Fibroblast of lung (primary cell): Measurements from ENCODE around the gene GRIK1. TPM values are rescaled to one million over a fixed set of nuclear protein-coding genes. Genes with fewer than 3 reads are reported as not detected.

Experiments
- DNase-seq, 2 donors: peaks; one replicate each; pipeline versions ENCODE4 v3.0.0 to v3.0.0-alpha.2; 2010; ENCODE audit warnings: low read depth in 2 of 2
- H2AFZ ChIP-seq: 2 replicates; pipeline ENCODE4 v1.5.1; 2012; ENCODE audit warnings: low read length, control low read depth, inconsistent platforms
- H3K27ac ChIP-seq: 2 replicates; pipeline ENCODE4 v1.5.1; 2011; ENCODE audit warnings: low read length, control low read depth; ENCODE audit not compliant: insufficient read depth
- H3K27me3 ChIP-seq: 2 replicates; pipeline ENCODE4 v1.5.1; 2011; ENCODE audit warnings: mild to moderate bottlenecking, low read length; ENCODE audit not compliant: control insufficient read depth, insufficient read depth
- H3K36me3 ChIP-seq: 2 replicates; pipeline ENCODE4 v1.5.1; 2011; ENCODE audit warnings: low read length; ENCODE audit not compliant: control insufficient read depth, insufficient read depth
- H3K4me1 ChIP-seq: 2 replicates; pipeline ENCODE4 v1.5.1; 2011; ENCODE audit warnings: low read length; ENCODE audit not compliant: control insufficient read depth, insufficient read depth; ENCODE audit errors: extremely low read depth
- H3K4me2 ChIP-seq: 2 replicates; pipeline ENCODE4 v1.5.1; 2011; ENCODE audit warnings: low read length, control low read depth; ENCODE audit not compliant: insufficient read depth; ENCODE audit errors: extremely low read depth
- H3K4me3 ChIP-seq, 4 experiments: fragments of 200-600 bp in 1 of 4; sonication (generic) in 1 of 4; replicated peaks in 1 of 4; 2 replicates each; pipeline ENCODE4 v1.5.1; 2011 to 2016; ENCODE audit warnings: low read length in 4 of 4, low read depth in 3 of 4, mild to moderate bottlenecking in 3 of 4, control low read depth in 2 of 4, inconsistent platforms in 1 of 4, mixed read lengths in 1 of 4; ENCODE audit not compliant: insufficient read depth in 1 of 4; ENCODE audit errors: control extremely low read depth in 1 of 4
- H3K79me2 ChIP-seq: 2 replicates; pipeline ENCODE4 v1.5.1; 2012; ENCODE audit warnings: mild to moderate bottlenecking, low read length, inconsistent platforms; ENCODE audit not compliant: control insufficient read depth, insufficient read depth
- H3K9ac ChIP-seq: 2 replicates; pipeline ENCODE4 v1.5.1; 2011; ENCODE audit warnings: mild to moderate bottlenecking, low read length, control low read depth; ENCODE audit not compliant: insufficient read depth
- H3K9me3 ChIP-seq: 2 replicates; pipeline ENCODE4 v1.5.1; 2012; ENCODE audit warnings: low read depth, low read length; ENCODE audit not compliant: control insufficient read depth, insufficient read depth
- H4K20me1 ChIP-seq: 2 replicates; pipeline ENCODE4 v1.5.1; 2011; ENCODE audit warnings: low read length; ENCODE audit not compliant: control insufficient read depth, insufficient read depth; ENCODE audit errors: extremely low read depth
- EZH2 ChIP-seq: IDR thresholded peaks from 2 replicates; pipeline ENCODE4 v1.5.1; 2012; ENCODE audit warnings: low read length, control low read depth, mild to moderate bottlenecking; ENCODE audit errors: missing control alignments
- polyA plus RNA-seq, 2 donors: library from polyadenylated mRNA; depleted of rRNA in 1 of 2; stranded (reverse) in 1 of 2; unstranded in 1 of 2; fragments of >200 nt; gene quantifications; 2 replicates each; pipeline ENCODE4 v1.2.1, GENCODE V29; 2011 to 2012; ENCODE audit warnings: missing spikeins in 1 of 2
- total RNA-seq: library from RNA; depleted of rRNA; stranded (reverse); fragments of >200 nt; gene quantifications from 2 replicates; pipeline ENCODE4 v1.2.1, GENCODE V29; 2014
- TF ChIP-seq, protein P1 (sequence below), 2 donors: IDR thresholded peaks in 1 of 2; conservative IDR thresholded peaks in 1 of 2; 1 replicate in 1 of 2; 2 replicates in 1 of 2; pipeline ENCODE4 v1.5.1; 2011 to 2012; ENCODE audit warnings: low read length in 2 of 2, control low read depth in 1 of 2, inconsistent platforms in 1 of 2, low read depth in 1 of 2, mild to moderate bottlenecking in 1 of 2

GRIK1 gene
- total and polyA plus RNA-seq, 2 donors (not counting 1 experiment from before 2014, with no cell fraction given) = not detected

- no peaks in the 10 kb centered on the region for H3K27me3 ChIP-seq
- no peak overlapping the region for H2AFZ ChIP-seq
- H3K9me3 ChIP-seq = no peaks in the 10 kb centered on the region
- H3K4me3 ChIP-seq = no peak overlapping the region
- H3K4me1 ChIP-seq = no peaks in the 10 kb centered on the region
- no peaks in the 10 kb centered on the region for H3K79me2 ChIP-seq
- no peak overlapping the region for H3K9ac ChIP-seq
- H3K27ac ChIP-seq = no peak overlapping the region
- H4K20me1 ChIP-seq = no peaks in the 10 kb centered on the region
- no peaks in the 10 kb centered on the region for H3K36me3 ChIP-seq
- DNase-seq = no peak
- TF ChIP-seq, protein P1, sequence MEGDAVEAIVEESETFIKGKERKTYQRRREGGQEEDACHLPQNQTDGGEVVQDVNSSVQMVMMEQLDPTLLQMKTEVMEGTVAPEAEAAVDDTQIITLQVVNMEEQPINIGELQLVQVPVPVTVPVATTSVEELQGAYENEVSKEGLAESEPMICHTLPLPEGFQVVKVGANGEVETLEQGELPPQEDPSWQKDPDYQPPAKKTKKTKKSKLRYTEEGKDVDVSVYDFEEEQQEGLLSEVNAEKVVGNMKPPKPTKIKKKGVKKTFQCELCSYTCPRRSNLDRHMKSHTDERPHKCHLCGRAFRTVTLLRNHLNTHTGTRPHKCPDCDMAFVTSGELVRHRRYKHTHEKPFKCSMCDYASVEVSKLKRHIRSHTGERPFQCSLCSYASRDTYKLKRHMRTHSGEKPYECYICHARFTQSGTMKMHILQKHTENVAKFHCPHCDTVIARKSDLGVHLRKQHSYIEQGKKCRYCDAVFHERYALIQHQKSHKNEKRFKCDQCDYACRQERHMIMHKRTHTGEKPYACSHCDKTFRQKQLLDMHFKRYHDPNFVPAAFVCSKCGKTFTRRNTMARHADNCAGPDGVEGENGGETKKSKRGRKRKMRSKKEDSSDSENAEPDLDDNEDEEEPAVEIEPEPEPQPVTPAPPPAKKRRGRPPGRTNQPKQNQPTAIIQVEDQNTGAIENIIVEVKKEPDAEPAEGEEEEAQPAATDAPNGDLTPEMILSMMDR (conservative IDR thresholded peaks at IDR 0.05 in 1 of 2, IDR thresholded peaks at IDR 0.05 in 1 of 2; ENCODE audit: low read depth in 1 of 2, low read length in 2 of 2) = no peak
- no peak for TF ChIP-seq EZH2
- H3K4me2 ChIP-seq = no peak overlapping the region
Observed at GRCh38 chr21:29771491-29772066, 168.2 kb downstream of the GRIK1 start.

DNA sequence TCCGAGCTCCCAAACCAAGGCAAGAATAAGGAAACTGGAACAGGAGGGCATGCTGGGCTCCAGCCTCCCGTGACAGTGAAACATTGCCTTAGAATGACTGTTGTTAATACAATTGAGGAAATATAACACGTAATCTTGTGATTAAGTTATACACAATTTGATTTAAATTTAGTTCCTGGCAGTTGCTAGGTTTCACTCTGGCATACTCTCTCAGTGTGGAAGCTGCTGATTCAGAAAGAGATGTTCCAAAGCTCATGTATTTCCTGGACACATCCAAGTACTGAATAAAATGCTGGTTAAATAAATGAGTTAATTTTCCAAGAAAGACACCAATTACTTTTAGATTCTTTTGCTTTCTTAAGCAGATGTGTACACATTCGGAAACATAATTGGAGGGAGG, 176.1 kb downstream of the GRIK1 start:
- Histone ChIP-seq H3K9me3 (no peaks in the 10 kb centered on the region), H3K36me3 (no peaks in the 10 kb centered on the region), H3K79me2 (no peaks in the 10 kb centered on the region), H3K4me1 (no peaks in the 10 kb centered on the region), H3K9ac (no peak overlapping the region), H3K4me2 (no peak overlapping the region), H2AFZ (no peak overlapping the region), H4K20me1 (no peaks in the 10 kb centered on the region), H3K4me3 (no peak overlapping the region), H3K27ac (no peak overlapping the region), H3K27me3 (no peaks in the 10 kb centered on the region)
- TF ChIP-seq, protein P1 (conservative IDR thresholded peaks at IDR 0.05 in 1 of 2, IDR thresholded peaks at IDR 0.05 in 1 of 2; ENCODE audit: low read depth in 1 of 2, low read length in 2 of 2) = no peak
- no peak for TF ChIP-seq EZH2
- DNase-seq = no peak

DNA sequence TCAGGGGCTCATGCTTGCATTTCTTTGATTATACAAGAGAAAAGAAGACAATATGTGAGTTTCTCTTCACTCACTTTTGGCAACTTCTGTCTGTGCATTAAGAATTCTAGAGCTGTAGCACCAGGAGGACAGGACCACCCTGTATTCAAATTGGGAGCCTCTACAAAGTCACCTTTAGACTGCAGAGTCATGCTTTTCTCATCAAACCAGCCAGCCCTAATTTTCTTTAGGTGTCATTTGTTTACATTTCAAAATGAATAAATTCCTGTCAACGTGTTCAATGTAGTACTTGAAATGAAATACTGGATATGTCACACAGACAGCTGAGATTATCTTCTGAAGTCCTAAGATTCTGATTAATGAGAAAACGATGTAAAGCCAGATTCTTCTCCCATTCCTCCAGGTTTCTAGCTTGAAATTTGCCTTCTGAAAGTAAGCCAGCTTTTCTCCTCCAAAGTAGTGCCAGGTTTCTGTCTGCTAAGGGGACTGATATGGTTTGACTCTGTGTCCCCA, 177.2 kb downstream of the GRIK1 start:
- no peak for TF ChIP-seq EZH2
- TF ChIP-seq, protein P1 (conservative IDR thresholded peaks at IDR 0.05 in 1 of 2, IDR thresholded peaks at IDR 0.05 in 1 of 2; ENCODE audit: low read depth in 1 of 2, low read length in 2 of 2) = no peak
- no peaks in the 10 kb centered on the region for H3K4me1 ChIP-seq
- no peak overlapping the region for H2AFZ ChIP-seq
- H3K36me3 ChIP-seq = no peaks in the 10 kb centered on the region
- no peaks in the 10 kb centered on the region for H3K9me3 ChIP-seq
- no peaks in the 10 kb centered on the region for H4K20me1 ChIP-seq
- H3K27ac ChIP-seq = no peak overlapping the region
- H3K9ac ChIP-seq = no peak overlapping the region
- no peak overlapping the region for H3K4me2 ChIP-seq
- DNase-seq = no peak
- no peaks in the 10 kb centered on the region for H3K79me2 ChIP-seq
- no peak overlapping the region for H3K4me3 ChIP-seq
- H3K27me3 ChIP-seq = no peaks in the 10 kb centered on the region
